ENCODE results near the gene SLC6A6.

- TF ChIP-seq, protein P1, sequence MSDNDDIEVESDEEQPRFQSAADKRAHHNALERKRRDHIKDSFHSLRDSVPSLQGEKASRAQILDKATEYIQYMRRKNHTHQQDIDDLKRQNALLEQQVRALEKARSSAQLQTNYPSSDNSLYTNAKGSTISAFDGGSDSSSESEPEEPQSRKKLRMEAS (IDR thresholded peaks at IDR 0.05) = no peak
- TF ChIP-seq RAD21 (IDR thresholded peaks at IDR 0.05) (no peak), GABPA (IDR thresholded peaks at IDR 0.05 in 1 of 2, conservative IDR thresholded peaks at IDR 0.05 in 1 of 2) (no peak), HNF4A (conservative IDR thresholded peaks at IDR 0.05) (no peak), TAF1 (conservative IDR thresholded peaks at IDR 0.05) (no peak), JUND (IDR thresholded peaks at IDR 0.05) (no peak)
- TF ChIP-seq, protein P2, sequence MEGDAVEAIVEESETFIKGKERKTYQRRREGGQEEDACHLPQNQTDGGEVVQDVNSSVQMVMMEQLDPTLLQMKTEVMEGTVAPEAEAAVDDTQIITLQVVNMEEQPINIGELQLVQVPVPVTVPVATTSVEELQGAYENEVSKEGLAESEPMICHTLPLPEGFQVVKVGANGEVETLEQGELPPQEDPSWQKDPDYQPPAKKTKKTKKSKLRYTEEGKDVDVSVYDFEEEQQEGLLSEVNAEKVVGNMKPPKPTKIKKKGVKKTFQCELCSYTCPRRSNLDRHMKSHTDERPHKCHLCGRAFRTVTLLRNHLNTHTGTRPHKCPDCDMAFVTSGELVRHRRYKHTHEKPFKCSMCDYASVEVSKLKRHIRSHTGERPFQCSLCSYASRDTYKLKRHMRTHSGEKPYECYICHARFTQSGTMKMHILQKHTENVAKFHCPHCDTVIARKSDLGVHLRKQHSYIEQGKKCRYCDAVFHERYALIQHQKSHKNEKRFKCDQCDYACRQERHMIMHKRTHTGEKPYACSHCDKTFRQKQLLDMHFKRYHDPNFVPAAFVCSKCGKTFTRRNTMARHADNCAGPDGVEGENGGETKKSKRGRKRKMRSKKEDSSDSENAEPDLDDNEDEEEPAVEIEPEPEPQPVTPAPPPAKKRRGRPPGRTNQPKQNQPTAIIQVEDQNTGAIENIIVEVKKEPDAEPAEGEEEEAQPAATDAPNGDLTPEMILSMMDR (IDR thresholded peaks at IDR 0.05; ENCODE audit: low read depth, low read length, missing input control) = no peak
- TF ChIP-seq, protein P3, sequence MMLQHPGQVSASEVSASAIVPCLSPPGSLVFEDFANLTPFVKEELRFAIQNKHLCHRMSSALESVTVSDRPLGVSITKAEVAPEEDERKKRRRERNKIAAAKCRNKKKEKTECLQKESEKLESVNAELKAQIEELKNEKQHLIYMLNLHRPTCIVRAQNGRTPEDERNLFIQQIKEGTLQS (IDR thresholded peaks at IDR 0.05) = no peak
Measured at GRCh38 chr3:14465425-14465824, 63.0 kb downstream of the SLC6A6 start.

All from liver (tissue), 3 donors.